ENCODE results near the gene GDPGP1. TPM values are rescaled to one million over a fixed set of nuclear protein-coding genes. Genes with fewer than 3 reads are reported as not detected.

GDPGP1 gene
- total RNA-seq, 3 donors from 2014 or later, result 3.4 to 9.4 (median 7.5) TPM

DNA sequence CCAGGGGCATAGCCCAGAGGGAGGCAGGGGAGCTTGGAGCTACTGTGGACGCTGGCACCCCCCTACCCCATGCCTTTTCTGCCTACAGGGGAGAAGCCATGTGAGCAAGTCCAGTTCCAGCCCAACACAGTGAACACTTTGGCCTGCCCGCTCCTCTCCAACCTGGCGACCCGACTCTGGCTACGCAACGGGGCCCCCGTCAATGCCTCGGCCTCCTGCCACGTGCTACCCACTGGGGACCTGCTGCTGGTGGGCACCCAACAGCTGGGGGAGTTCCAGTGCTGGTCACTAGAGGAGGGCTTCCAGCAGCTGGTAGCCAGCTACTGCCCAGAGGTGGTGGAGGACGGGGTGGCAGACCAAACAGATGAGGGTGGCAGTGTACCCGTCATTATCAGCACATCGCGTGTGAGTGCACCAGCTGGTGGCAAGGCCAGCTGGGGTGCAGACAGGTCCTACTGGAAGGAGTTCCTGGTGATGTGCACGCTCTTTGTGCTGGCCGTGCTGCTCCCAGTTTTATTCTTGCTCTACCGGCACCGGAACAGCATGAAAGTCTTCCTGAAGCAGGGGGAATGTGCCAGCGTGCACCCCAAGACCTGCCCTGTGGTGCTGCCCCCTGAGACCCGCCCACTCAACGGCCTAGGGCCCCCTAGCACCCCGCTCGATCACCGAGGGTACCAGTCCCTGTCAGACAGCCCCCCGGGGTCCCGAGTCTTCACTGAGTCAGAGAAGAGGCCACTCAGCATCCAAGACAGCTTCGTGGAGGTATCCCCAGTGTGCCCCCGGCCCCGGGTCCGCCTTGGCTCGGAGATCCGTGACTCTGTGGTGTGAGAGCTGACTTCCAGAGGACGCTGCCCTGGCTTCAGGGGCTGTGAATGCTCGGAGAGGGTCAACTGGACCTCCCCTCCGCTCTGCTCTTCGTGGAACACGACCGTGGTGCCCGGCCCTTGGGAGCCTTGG, 5.9 kb upstream of the GDPGP1 start:
- intact Hi-C loops (cut with DNase I; ENCODE audit: low total_unique reads), result no loop called here
- no peaks in the 10 kb centered on the region for H3K36me3 ChIP-seq

DNA sequence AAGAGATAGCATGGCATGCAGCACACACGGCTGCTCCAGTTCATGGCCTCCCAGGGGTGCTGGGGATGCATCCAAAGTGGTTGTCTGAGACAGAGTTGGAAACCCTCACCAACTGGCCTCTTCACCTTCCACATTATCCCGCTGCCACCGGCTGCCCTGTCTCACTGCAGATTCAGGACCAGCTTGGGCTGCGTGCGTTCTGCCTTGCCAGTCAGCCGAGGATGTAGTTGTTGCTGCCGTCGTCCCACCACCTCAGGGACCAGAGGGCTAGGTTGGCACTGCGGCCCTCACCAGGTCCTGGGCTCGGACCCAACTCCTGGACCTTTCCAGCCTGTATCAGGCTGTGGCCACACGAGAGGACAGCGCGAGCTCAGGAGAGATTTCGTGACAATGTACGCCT, 5.0 kb upstream of the GDPGP1 start:
- H3K27ac ChIP-seq, result no peak overlapping the region
- no peak overlapping the region for H3K4me3 ChIP-seq
- DNase-seq (ENCODE audit: low spot score in 2 of 2), result no peak
- no peaks in the 10 kb centered on the region for H3K9me3 ChIP-seq
- no peaks in the 10 kb centered on the region for H3K36me3 ChIP-seq
- no peaks in the 10 kb centered on the region for H3K4me1 ChIP-seq
- no peaks in the 10 kb centered on the region for H3K27me3 ChIP-seq
- TF ChIP-seq, protein P1, sequence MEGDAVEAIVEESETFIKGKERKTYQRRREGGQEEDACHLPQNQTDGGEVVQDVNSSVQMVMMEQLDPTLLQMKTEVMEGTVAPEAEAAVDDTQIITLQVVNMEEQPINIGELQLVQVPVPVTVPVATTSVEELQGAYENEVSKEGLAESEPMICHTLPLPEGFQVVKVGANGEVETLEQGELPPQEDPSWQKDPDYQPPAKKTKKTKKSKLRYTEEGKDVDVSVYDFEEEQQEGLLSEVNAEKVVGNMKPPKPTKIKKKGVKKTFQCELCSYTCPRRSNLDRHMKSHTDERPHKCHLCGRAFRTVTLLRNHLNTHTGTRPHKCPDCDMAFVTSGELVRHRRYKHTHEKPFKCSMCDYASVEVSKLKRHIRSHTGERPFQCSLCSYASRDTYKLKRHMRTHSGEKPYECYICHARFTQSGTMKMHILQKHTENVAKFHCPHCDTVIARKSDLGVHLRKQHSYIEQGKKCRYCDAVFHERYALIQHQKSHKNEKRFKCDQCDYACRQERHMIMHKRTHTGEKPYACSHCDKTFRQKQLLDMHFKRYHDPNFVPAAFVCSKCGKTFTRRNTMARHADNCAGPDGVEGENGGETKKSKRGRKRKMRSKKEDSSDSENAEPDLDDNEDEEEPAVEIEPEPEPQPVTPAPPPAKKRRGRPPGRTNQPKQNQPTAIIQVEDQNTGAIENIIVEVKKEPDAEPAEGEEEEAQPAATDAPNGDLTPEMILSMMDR (IDR thresholded peaks at IDR 0.05), result no peak
- no peak for TF ChIP-seq POLR2A (IDR thresholded peaks at IDR 0.05)
- no peak for TF ChIP-seq POLR2AphosphoS5 (IDR thresholded peaks at IDR 0.05)
- intact Hi-C loops (cut with DNase I; ENCODE audit: low total_unique reads), result no loop called here

More for the DNA sequence above, 5.9 kb upstream of the GDPGP1 start:
- no peak for DNase-seq (ENCODE audit: low spot score in 2 of 2)
- H3K4me1 ChIP-seq, result no peaks in the 10 kb centered on the region
- no peak overlapping the region for H3K27ac ChIP-seq
- no peaks in the 10 kb centered on the region for H3K27me3 ChIP-seq
- no peaks in the 10 kb centered on the region for H3K9me3 ChIP-seq
- TF ChIP-seq POLR2A (IDR thresholded peaks at IDR 0.05) (no peak), POLR2AphosphoS5 (IDR thresholded peaks at IDR 0.05) (no peak)
- TF ChIP-seq, protein P1 (IDR thresholded peaks at IDR 0.05), result no peak
- H3K4me3 ChIP-seq, result no peak overlapping the region

DNA sequence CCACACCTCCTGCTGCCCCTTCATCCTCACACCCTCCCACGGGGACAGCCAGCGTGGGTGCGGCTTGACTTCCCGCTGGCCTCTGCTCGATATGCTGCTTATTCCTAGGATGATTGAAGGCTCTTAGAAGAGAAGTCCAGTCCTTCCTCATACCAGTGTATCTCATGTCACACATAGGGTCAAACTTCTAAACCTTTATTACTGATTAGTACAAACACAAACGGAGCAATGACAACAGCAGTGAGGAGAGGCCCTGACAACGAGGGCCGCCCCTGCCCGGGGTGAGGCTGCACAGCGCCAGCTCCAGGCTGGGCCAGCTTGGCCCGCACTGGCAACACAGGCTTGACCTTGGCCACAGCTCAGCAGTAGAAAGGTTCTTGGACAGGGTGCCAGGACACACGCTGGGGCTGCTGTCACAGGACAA, 3.9 kb upstream of the GDPGP1 start:
- DNase-seq (ENCODE audit: low spot score in 2 of 2), result no peak
- TF ChIP-seq POLR2A (IDR thresholded peaks at IDR 0.05), result no peak
- TF ChIP-seq, protein P1 (IDR thresholded peaks at IDR 0.05), result no peak
- TF ChIP-seq POLR2AphosphoS5 (IDR thresholded peaks at IDR 0.05), result no peak
- peak overlapping the region; percentile 55 to 65 for H3K27ac ChIP-seq
- H3K9me3 ChIP-seq, result no peaks in the 10 kb centered on the region
- peaks cover 0 to 6% of the 10 kb centered on the region in 2 donors for H3K4me1 ChIP-seq
- H3K4me3 ChIP-seq, result no peak overlapping the region
- no peaks in the 10 kb centered on the region for H3K36me3 ChIP-seq
- no peaks in the 10 kb centered on the region for H3K27me3 ChIP-seq
- intact Hi-C loops (cut with DNase I; ENCODE audit: low total_unique reads), result no loop called here

DNA sequence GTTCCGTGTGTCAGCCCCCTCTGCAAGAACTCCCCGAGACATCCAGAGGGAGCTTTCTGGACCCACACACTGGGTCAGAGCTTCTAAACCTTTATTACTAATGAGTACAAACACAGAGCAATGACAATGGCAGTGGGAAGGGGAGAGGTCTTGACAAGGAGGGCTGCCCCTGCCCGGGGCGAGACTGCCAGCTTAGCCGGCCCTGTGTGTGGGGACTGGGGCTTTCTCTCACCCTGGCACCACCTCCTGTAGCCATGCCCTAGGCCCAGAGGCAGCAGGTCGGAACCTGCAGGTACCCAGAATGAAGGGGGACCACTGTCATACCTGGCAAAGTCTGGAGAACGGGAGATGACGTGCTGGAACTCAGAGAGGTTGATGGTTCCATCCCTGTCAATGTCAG, 3.4 kb upstream of the GDPGP1 start:
- Histone ChIP-seq H3K27ac (peak overlapping the region; percentile 55 to 65), H3K4me1 (peaks cover 0 to 6% of the 10 kb centered on the region in 2 donors)
- intact Hi-C loops (cut with DNase I; ENCODE audit: low total_unique reads), result no loop called here

More for the DNA sequence above, 3.4 kb upstream of the GDPGP1 start:
- H3K36me3 ChIP-seq, result no peaks in the 10 kb centered on the region
- no peaks in the 10 kb centered on the region for H3K9me3 ChIP-seq
- DNase-seq (ENCODE audit: low spot score in 2 of 2), result no peak
- no peak overlapping the region for H3K4me3 ChIP-seq
- H3K27me3 ChIP-seq, result no peaks in the 10 kb centered on the region
- TF ChIP-seq POLR2A (IDR thresholded peaks at IDR 0.05) (no peak), POLR2AphosphoS5 (IDR thresholded peaks at IDR 0.05) (no peak)
- TF ChIP-seq, protein P1 (IDR thresholded peaks at IDR 0.05), result no peak

All from breast epithelium (tissue), 4 donors.